Ishikawa (cell line): Measurements from ENCODE around the gene MPDZ.

ENCODE experiments used
- EGR1 ChIP-seq: IDR thresholded peaks from 2 replicates; pipeline ENCODE4 v1.6.1; 2012
- TF ChIP-seq, protein P1 (sequence below): IDR thresholded peaks from 2 replicates; pipeline ENCODE4 v1.6.1; 2012; ENCODE audit warnings: low read depth, mild to moderate bottlenecking

DNA sequence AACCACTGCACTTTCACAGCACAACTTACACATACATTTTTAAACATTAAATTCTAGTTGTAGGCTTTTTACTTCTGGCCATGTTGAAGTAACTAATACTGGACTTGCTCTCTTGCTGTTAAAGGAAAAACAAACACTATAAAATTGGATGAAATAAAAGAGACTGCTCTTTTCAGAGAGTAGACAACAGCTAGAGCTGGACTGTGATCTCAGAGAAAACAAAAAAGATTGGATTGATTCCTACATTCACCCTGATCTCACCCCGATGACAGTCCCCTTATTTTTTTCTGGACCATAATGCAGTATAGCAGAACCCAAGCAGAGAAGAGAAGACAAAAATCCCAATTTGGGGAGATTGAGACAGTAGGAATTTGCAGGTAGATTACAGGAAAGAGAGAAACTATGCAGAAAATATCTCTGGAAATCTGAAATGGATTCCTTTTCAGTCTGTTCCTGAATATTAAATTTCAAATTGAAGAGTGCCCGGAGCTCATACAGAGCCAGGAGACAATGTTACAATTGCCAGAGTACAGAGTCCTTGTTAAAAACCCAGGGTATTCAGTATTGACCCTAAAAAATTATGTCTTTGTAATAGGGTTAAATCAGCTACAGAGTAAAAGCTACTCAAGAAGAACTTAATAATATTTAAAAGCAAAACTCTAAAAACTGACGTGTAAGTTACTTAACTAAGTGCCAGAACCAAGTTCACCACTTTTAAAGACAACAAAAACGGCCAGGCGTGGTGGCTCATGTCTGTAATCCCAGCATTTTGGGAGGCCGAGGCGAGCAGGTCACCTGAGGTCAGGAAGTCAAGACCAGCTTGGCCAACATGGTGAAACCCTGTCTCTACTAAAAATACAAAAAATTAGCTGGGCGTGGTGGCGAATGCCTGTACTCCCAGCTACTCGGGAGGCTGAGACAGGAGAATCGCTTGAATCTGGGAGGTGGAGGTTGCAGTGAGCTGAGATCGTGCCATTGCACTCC lies 208.6 kb downstream of the MPDZ start:
- TF ChIP-seq, protein P1, sequence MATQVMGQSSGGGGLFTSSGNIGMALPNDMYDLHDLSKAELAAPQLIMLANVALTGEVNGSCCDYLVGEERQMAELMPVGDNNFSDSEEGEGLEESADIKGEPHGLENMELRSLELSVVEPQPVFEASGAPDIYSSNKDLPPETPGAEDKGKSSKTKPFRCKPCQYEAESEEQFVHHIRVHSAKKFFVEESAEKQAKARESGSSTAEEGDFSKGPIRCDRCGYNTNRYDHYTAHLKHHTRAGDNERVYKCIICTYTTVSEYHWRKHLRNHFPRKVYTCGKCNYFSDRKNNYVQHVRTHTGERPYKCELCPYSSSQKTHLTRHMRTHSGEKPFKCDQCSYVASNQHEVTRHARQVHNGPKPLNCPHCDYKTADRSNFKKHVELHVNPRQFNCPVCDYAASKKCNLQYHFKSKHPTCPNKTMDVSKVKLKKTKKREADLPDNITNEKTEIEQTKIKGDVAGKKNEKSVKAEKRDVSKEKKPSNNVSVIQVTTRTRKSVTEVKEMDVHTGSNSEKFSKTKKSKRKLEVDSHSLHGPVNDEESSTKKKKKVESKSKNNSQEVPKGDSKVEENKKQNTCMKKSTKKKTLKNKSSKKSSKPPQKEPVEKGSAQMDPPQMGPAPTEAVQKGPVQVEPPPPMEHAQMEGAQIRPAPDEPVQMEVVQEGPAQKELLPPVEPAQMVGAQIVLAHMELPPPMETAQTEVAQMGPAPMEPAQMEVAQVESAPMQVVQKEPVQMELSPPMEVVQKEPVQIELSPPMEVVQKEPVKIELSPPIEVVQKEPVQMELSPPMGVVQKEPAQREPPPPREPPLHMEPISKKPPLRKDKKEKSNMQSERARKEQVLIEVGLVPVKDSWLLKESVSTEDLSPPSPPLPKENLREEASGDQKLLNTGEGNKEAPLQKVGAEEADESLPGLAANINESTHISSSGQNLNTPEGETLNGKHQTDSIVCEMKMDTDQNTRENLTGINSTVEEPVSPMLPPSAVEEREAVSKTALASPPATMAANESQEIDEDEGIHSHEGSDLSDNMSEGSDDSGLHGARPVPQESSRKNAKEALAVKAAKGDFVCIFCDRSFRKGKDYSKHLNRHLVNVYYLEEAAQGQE = no peak
- TF ChIP-seq EGR1 = no peak
